ENCODE data around the gene SST. TPM values are rescaled to one million over a fixed set of nuclear protein-coding genes. Genes with fewer than 3 reads are reported as not detected.

SST gene
- total and polyA plus RNA-seq, 8 donors, result 91.5 to 13,953 (median 211) TPM

GRCh38 chr3:187626581-187626980, 43.6 kb downstream of the SST start:
- no peaks in the 10 kb centered on the region for H3K27me3 ChIP-seq
- DNase-seq (no peak), FAIRE-seq (no peak), ATAC-seq (no peak)
- 75 to 83% methylated on average over 2 of the region's 2 CpGs for WGBS, 2 donors
- no peaks in the 10 kb centered on the region for H3K9me3 ChIP-seq
- H3K4me1 ChIP-seq, result no peaks in the 10 kb centered on the region
- no peak overlapping the region for H3K27ac ChIP-seq
- no peaks in the 10 kb centered on the region for H3K36me3 ChIP-seq
- TF ChIP-seq, protein P1, sequence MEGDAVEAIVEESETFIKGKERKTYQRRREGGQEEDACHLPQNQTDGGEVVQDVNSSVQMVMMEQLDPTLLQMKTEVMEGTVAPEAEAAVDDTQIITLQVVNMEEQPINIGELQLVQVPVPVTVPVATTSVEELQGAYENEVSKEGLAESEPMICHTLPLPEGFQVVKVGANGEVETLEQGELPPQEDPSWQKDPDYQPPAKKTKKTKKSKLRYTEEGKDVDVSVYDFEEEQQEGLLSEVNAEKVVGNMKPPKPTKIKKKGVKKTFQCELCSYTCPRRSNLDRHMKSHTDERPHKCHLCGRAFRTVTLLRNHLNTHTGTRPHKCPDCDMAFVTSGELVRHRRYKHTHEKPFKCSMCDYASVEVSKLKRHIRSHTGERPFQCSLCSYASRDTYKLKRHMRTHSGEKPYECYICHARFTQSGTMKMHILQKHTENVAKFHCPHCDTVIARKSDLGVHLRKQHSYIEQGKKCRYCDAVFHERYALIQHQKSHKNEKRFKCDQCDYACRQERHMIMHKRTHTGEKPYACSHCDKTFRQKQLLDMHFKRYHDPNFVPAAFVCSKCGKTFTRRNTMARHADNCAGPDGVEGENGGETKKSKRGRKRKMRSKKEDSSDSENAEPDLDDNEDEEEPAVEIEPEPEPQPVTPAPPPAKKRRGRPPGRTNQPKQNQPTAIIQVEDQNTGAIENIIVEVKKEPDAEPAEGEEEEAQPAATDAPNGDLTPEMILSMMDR (IDR thresholded peaks at IDR 0.05), result no peak
- intact Hi-C loops (cut with DNase I), result no loop called here
- H3K4me3 ChIP-seq, result no peak overlapping the region

- H3K27ac ChIP-seq, result no peak overlapping the region
- TF ChIP-seq, protein P1 (IDR thresholded peaks at IDR 0.05), result no peak
- intact Hi-C loops (cut with DNase I), result no loop called here
- DNase-seq (no peak), FAIRE-seq (no peak), ATAC-seq (no peak)
- H3K4me3 ChIP-seq, result no peak overlapping the region
- no peaks in the 10 kb centered on the region for H3K9me3 ChIP-seq
- no peaks in the 10 kb centered on the region for H3K36me3 ChIP-seq
- H3K27me3 ChIP-seq, result no peaks in the 10 kb centered on the region
- 47 to 52% methylated on average over 4 of the region's 4 CpGs for WGBS, 2 donors
- H3K4me1 ChIP-seq, result no peaks in the 10 kb centered on the region
Measured at GRCh38 chr3:187624588-187624987, 45.6 kb downstream of the SST start.

DNA sequence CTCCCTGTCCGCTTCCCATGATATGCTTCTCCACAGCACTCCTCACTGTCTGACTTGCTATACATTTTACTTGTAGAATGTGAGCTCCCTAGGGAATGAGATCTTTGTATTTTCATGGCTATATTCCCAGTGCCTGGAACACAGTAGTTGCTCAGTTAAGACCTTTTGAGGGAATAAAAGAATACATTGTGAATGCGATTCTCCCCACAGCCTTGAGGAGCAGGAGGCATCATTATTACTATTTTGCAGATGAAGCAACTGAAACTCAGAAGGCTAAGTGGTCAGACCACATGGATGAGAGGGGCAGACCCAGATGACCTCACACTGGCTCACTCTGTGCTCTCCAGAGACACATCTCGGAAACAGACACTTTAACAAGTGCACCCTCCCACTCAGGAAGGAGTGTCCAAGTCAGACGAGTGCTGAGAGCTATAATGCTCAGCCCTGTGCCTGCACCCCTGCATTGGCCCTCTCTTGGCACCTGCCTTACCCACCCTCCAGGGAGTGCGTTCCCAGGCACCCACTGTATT, 46.8 kb downstream of the SST start:
- H3K4me1 ChIP-seq, result no peaks in the 10 kb centered on the region
- no peaks in the 10 kb centered on the region for H3K27me3 ChIP-seq
- peak in 1 of 4 donors; percentile 32 for ATAC-seq
- no peaks in the 10 kb centered on the region for H3K36me3 ChIP-seq
- 53 to 54% methylated on average over 5 of the region's 5 CpGs for WGBS, 2 donors
- no peak for DNase-seq
- no peaks in the 10 kb centered on the region for H3K9me3 ChIP-seq
- H3K4me3 ChIP-seq, result no peak overlapping the region
- FAIRE-seq, result no peak
- intact Hi-C loops (cut with DNase I), result no loop called here
- H3K27ac ChIP-seq, result no peak overlapping the region
- TF ChIP-seq, protein P1 (IDR thresholded peaks at IDR 0.05), result no peak

- FAIRE-seq (no peak), ATAC-seq (no peak), DNase-seq (no peak)
- no peak overlapping the region for H3K4me3 ChIP-seq
- H3K9me3 ChIP-seq, result no peaks in the 10 kb centered on the region
- H3K27ac ChIP-seq, result no peak overlapping the region
- intact Hi-C loops (cut with DNase I), result no loop called here
- TF ChIP-seq, protein P1 (IDR thresholded peaks at IDR 0.05), result no peak
- no peaks in the 10 kb centered on the region for H3K4me1 ChIP-seq
- no peaks in the 10 kb centered on the region for H3K27me3 ChIP-seq
- WGBS, 2 donors, result 48 to 63% methylated on average over 2 of the region's 2 CpGs
- no peaks in the 10 kb centered on the region for H3K36me3 ChIP-seq
Measured at GRCh38 chr3:187621881-187622280, 48.3 kb downstream of the SST start.

DNA sequence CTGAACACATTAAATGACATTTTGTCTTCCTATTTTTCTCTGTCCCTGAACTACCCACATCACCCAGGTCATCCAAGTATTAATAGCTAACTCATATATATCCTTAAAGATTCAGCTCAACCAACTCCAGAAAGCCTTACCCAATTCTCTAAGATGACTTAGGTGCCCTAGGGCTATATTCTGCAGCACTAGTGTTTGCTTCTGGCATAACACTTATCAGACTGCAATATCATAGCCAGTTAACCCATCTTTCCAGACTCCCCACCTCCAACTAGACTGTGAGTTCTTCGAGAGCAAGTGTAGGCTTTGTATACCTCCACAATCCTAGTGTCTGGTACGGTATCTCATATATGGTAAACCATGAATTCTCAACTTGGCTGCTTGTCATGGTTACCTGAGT, 50.7 kb downstream of the SST start:
- FAIRE-seq, result no peak
- TF ChIP-seq, protein P1 (IDR thresholded peaks at IDR 0.05), result no peak
- 80 to 88% methylated on average over 2 of the region's 2 CpGs for WGBS, 2 donors
- no peak for DNase-seq
- Histone ChIP-seq H3K27ac (no peak overlapping the region), H3K4me1 (no peaks in the 10 kb centered on the region), H3K9me3 (no peaks in the 10 kb centered on the region), H3K36me3 (no peaks in the 10 kb centered on the region), H3K27me3 (no peaks in the 10 kb centered on the region), H3K4me3 (no peak overlapping the region)
- intact Hi-C loops (cut with DNase I), result no loop called here
- no peak for ATAC-seq

Other genes starting within 250 kb of the SST start
- not detected for gene RTP2, start 32.2 kb upstream of the SST start, total RNA-seq
- not detected for gene RTP2, start 32.2 kb upstream of the SST start, polyA plus RNA-seq
- 10 to 100 TPM; 19.0 to 48.1 (median 30.5) TPM for gene BCL6, start 75.1 kb upstream of the SST start, total RNA-seq
- 10 to 100 TPM; 27.1 to 40.7 TPM for gene BCL6, start 75.1 kb upstream of the SST start, polyA plus RNA-seq